Glutamatergic neuron (in vitro differentiated cells): ENCODE data around the gene BACE2. TPM values are rescaled to one million over a fixed set of nuclear protein-coding genes. Genes with fewer than 3 reads are reported as not detected.

Experiments
- DNase-seq: peaks from one replicate; pipeline ENCODE4 v3.0.0; 2022
- H3K27ac Mint-ChIP-seq: one replicate; pipeline ENCODE4 v1.8.0; 2020; ENCODE audit warnings: mild to moderate bottlenecking, mixed read lengths, inconsistent platforms; ENCODE audit not compliant: unreplicated experiment
- H3K27me3 Mint-ChIP-seq: one replicate; pipeline ENCODE4 v1.8.0; 2020; ENCODE audit warnings: mild to moderate bottlenecking, moderate library complexity, mixed read lengths, inconsistent platforms; ENCODE audit not compliant: unreplicated experiment
- H3K36me3 Mint-ChIP-seq: one replicate; pipeline ENCODE4 v1.8.0; 2020; ENCODE audit warnings: mild to moderate bottlenecking, mixed read lengths, inconsistent platforms; ENCODE audit not compliant: unreplicated experiment
- H3K4me1 Mint-ChIP-seq: one replicate; pipeline ENCODE4 v1.8.0; 2020; ENCODE audit warnings: mild to moderate bottlenecking, low read depth, mixed read lengths, inconsistent platforms; ENCODE audit not compliant: unreplicated experiment
- H3K4me3 Mint-ChIP-seq: one replicate; pipeline ENCODE4 v1.8.0; 2020; ENCODE audit warnings: mild to moderate bottlenecking, mixed read lengths, inconsistent platforms; ENCODE audit not compliant: unreplicated experiment
- H3K9me3 Mint-ChIP-seq: one replicate; pipeline ENCODE4 v1.8.0; 2020; ENCODE audit warnings: mild to moderate bottlenecking, moderate library complexity, mixed read lengths, inconsistent platforms; ENCODE audit not compliant: unreplicated experiment
- CTCF ChIP-seq: fragments of 200-600 bp; sonication (generic); IDR thresholded peaks from one replicate; pipeline ENCODE4 v1.5.0; 2021; ENCODE audit not compliant: partially characterized antibody, unreplicated experiment
- total RNA-seq: library from RNA; stranded (reverse); fragmentation: NEBNext Ultra II Directional; extraction: Animal tissue kit (Norgen Biotek cat#: 25700); gene quantifications from one replicate; pipeline ENCODE4 v1.2.1, GENCODE V29; 2021; ENCODE audit not compliant: unreplicated experiment

Gene BACE2
- total RNA-seq, 1 donor from 2014 or later, result not detected

GRCh38 chr21:41258617-41259016, 90.7 kb downstream of the BACE2 start:
- H3K4me1 Mint-ChIP-seq, result no peaks in the 10 kb centered on the region
- peaks cover 2% of the 10 kb centered on the region for H3K27me3 Mint-ChIP-seq
- no peak overlapping the region for H3K4me3 Mint-ChIP-seq
- DNase-seq, result no peak
- TF ChIP-seq CTCF, result no peak
- no peak overlapping the region for H3K27ac Mint-ChIP-seq
- peaks cover 5% of the 10 kb centered on the region for H3K9me3 Mint-ChIP-seq
- H3K36me3 Mint-ChIP-seq, result peaks cover 14% of the 10 kb centered on the region

GRCh38 chr21:41260428-41260827, 92.5 kb downstream of the BACE2 start:
- peaks cover 11% of the 10 kb centered on the region for H3K36me3 Mint-ChIP-seq
- TF ChIP-seq CTCF, result no peak
- H3K27ac Mint-ChIP-seq, result no peak overlapping the region
- no peaks in the 10 kb centered on the region for H3K4me1 Mint-ChIP-seq
- DNase-seq, result no peak
- H3K27me3 Mint-ChIP-seq, result peaks cover 2% of the 10 kb centered on the region
- H3K9me3 Mint-ChIP-seq, result peaks cover 2% of the 10 kb centered on the region
- H3K4me3 Mint-ChIP-seq, result no peak overlapping the region

GRCh38 chr21:41267346-41267745, 99.4 kb downstream of the BACE2 start:
- Mint-ChIP-seq H3K4me3 (no peak overlapping the region), H3K4me1 (no peaks in the 10 kb centered on the region), H3K27me3 (no peaks in the 10 kb centered on the region), H3K27ac (no peak overlapping the region), H3K9me3 (no peaks in the 10 kb centered on the region), H3K36me3 (peaks cover 12% of the 10 kb centered on the region)
- TF ChIP-seq CTCF, result no peak
- no peak for DNase-seq

GRCh38 chr21:41269535-41269934, 101.6 kb downstream of the BACE2 start:
- TF ChIP-seq CTCF, result no peak
- DNase-seq, result no peak
- peaks cover 8% of the 10 kb centered on the region for H3K36me3 Mint-ChIP-seq

GRCh38 chr21:41277196-41277595, 109.2 kb downstream of the BACE2 start:
- Mint-ChIP-seq H3K4me1 (no peaks in the 10 kb centered on the region), H3K27me3 (peaks cover 2% of the 10 kb centered on the region), H3K27ac (no peak overlapping the region), H3K9me3 (no peaks in the 10 kb centered on the region), H3K36me3 (peaks cover 8% of the 10 kb centered on the region), H3K4me3 (no peak overlapping the region)
- DNase-seq, result no peak
- no peak for TF ChIP-seq CTCF

More at GRCh38 chr21:41269535-41269934, 101.6 kb downstream of the BACE2 start:
- Mint-ChIP-seq H3K4me1 (no peaks in the 10 kb centered on the region), H3K27me3 (no peaks in the 10 kb centered on the region), H3K4me3 (no peak overlapping the region), H3K9me3 (no peaks in the 10 kb centered on the region), H3K27ac (no peak overlapping the region)
